ENCODE results near the gene SCGN.

Gene SCGN

GRCh38 chr6:25623065-25623464, 28.9 kb upstream of the SCGN start:
- no peak for TF ChIP-seq CTCF (IDR thresholded peaks at IDR 0.05)
- Mint-ChIP-seq H3K27me3 (ENCODE audit: low read depth, poor library complexity) (no peaks in the 10 kb centered on the region), H3K4me3 (no peak overlapping the region), H3K27ac (no peak overlapping the region), H3K9me3 (no peaks in the 10 kb centered on the region), H3K36me3 (ENCODE audit: low read depth) (no peaks in the 10 kb centered on the region), H3K4me1 (no peaks in the 10 kb centered on the region)
- DNase-seq, result no peak

GRCh38 chr6:25623879-25624278, 28.1 kb upstream of the SCGN start:
- no peaks in the 10 kb centered on the region for H3K9me3 Mint-ChIP-seq
- no peak overlapping the region for H3K27ac Mint-ChIP-seq
- peaks cover 4% of the 10 kb centered on the region for H3K27me3 Mint-ChIP-seq (ENCODE audit: low read depth, poor library complexity)
- H3K36me3 Mint-ChIP-seq (ENCODE audit: low read depth), result no peaks in the 10 kb centered on the region
- no peaks in the 10 kb centered on the region for H3K4me1 Mint-ChIP-seq
- TF ChIP-seq CTCF (IDR thresholded peaks at IDR 0.05), result no peak
- H3K4me3 Mint-ChIP-seq, result no peak overlapping the region
- DNase-seq, result no peak

GRCh38 chr6:25627001-25627400, 25.0 kb upstream of the SCGN start:
- no peak for TF ChIP-seq CTCF (IDR thresholded peaks at IDR 0.05)
- no peak overlapping the region for H3K27ac Mint-ChIP-seq
- no peaks in the 10 kb centered on the region for H3K4me1 Mint-ChIP-seq
- DNase-seq, result no peak
- no peaks in the 10 kb centered on the region for H3K36me3 Mint-ChIP-seq (ENCODE audit: low read depth)
- H3K27me3 Mint-ChIP-seq (ENCODE audit: low read depth, poor library complexity), result peaks cover 11% of the 10 kb centered on the region
- no peaks in the 10 kb centered on the region for H3K9me3 Mint-ChIP-seq
- H3K4me3 Mint-ChIP-seq, result no peak overlapping the region

GRCh38 chr6:25628471-25629197, 23.4 kb upstream of the SCGN start:
- Mint-ChIP-seq H3K4me1 (no peaks in the 10 kb centered on the region), H3K27me3 (ENCODE audit: low read depth, poor library complexity) (peaks cover 11% of the 10 kb centered on the region), H3K9me3 (no peaks in the 10 kb centered on the region), H3K36me3 (ENCODE audit: low read depth) (no peaks in the 10 kb centered on the region), H3K27ac (no peak overlapping the region), H3K4me3 (no peak overlapping the region)
- DNase-seq, result no peak
- no peak for TF ChIP-seq CTCF (IDR thresholded peaks at IDR 0.05)

GRCh38 chr6:25629198-25629576, 22.8 kb upstream of the SCGN start:
- TF ChIP-seq CTCF (IDR thresholded peaks at IDR 0.05), result no peak
- H3K27me3 Mint-ChIP-seq (ENCODE audit: low read depth, poor library complexity), result peaks cover 11% of the 10 kb centered on the region
- no peak overlapping the region for H3K27ac Mint-ChIP-seq
- DNase-seq, result no peak
- H3K4me1 Mint-ChIP-seq, result no peaks in the 10 kb centered on the region
- no peak overlapping the region for H3K4me3 Mint-ChIP-seq
- H3K9me3 Mint-ChIP-seq, result no peaks in the 10 kb centered on the region
- H3K36me3 Mint-ChIP-seq (ENCODE audit: low read depth), result no peaks in the 10 kb centered on the region

Measured in nephron progenitor cell (in vitro differentiated cells).